CD4-positive, alpha-beta T cell treated with Interferon gamma for 1 hour (primary cell): ENCODE data around the gene POGZ.
"Not testable (repeated sequence)": the region's sequence is repeated elsewhere in the genome, so short reads cannot be mapped to it uniquely, and the experiment has no call there.

Experiments
- DNase-seq: peaks from one replicate; pipeline ENCODE4 v3.0.0-alpha.2; 2020

The POGZ gene

GRCh38 chr1:151475175-151475574 is 15.9 kb upstream of the POGZ start:
- no peak for DNase-seq

GRCh38 chr1:151474745-151475144 is 15.5 kb upstream of the POGZ start:
- no peak for DNase-seq

DNA sequence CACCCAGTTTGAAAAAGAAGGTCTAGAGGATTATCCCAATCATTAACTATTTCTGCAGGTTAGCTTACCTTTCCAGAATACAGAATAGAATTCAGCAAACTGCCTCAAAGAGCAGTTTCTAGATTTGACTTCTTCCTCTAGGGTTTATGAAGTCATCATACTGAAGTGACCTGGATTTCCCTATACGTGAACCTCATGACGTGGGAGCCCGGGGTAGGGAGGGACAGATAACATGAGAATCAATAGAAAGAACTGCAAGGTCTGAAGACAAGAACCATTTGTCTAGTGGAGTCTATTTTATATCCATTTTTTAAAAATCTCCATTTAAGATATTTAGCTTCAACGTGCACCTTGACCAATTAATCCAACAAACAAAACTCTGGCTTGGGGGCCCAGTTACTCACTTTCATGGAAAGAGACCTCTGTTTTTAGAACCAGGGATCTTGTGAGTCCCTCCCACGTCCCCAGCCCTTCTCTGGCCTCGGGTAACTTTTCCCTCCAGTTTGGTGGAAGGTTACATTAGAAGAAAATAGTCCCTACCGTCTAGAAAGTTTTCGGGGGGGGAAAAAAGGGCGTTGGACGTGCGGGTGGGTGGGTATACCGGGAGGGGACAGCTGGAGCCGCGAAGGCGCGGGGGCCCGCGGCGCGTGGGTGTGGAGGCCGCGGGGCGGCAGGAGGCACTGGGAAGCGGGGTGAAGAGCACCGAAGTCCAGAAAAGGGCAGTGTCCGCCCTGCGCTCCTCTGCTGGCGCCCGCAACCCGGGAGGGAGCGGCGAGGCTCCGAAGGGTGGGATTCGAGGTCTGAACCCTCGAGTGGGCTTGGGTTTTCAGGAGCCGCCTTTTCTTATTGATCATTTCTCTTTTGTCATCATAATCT is 13.8 kb upstream of the POGZ start:
- DNase-seq, result peak; percentile 16

GRCh38 chr1:151465026-151465425 is 5.7 kb upstream of the POGZ start:
- DNase-seq, result no peak

- DNase-seq, result no peak
Observed at GRCh38 chr1:151461694-151462093, 2.4 kb upstream of the POGZ start.

- DNase-seq, result peak; percentile 65
Observed at GRCh38 chr1:151458802-151459330, 428 bp downstream of the POGZ start.

DNA sequence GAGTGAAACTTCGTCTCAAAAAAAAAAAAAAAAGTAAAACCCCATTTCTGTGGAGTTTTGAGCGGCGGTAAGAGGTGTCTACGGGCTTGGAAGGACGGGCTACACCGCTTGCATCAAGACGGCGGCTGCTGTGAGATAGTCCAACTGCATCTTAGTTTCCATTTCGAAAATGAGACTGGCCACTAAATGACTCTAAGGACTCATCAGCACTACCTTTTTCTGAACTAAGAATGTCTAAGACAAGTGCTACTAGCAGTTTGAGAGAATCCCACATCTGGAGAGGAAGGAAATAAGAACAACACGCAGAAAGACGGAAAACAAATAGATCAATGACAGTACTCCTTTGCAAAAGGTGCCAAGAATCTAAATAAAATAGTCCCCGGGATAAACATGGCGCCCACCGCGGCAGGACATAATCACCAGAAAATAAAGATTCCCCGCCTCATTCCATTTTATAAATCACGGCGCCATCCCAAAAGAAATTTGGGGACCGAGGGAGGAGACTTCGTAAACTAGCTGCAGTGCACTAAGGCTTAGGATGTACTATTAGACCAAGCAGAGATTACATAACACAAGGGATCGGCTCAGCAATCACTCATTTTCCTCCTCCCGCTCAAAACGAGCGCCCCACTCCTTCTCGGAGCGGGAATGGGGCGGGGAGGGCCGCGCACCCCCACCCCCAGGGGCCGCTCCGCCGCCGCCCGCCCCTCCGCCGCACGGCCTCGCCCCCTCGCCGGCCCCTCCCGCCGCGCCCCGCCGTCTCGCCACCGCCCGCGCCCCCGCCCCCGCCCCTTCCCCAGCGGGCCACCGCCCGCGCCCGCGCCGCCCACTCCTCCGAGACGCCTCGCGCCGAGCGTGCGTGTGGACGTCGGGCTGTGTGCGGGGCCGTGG is 1.1 kb downstream of the POGZ start:
- DNase-seq, result peak; percentile 70

GRCh38 chr1:151455966-151456365 is 3.3 kb downstream of the POGZ start:
- no peak for DNase-seq

DNA sequence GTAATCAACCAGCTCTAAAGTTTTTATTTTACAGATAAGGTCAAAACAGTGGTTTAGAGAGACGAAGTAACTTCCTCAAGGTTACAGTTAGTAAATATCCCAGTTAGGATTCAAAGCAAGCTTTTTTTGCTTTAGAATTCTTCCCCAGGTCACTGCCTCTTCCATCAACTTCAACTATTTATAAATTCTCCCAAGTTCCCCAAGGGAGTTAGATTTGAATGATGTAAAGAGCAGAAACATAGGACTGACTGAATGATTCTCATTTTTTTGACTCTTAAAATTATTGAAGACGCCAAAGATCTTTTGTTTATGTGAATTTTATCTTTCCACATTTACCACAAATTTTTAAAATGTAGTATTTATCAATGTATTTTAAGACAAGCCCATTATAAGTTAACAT is 4.1 kb downstream of the POGZ start:
- DNase-seq, result no peak

GRCh38 chr1:151447696-151448095 is 11.6 kb downstream of the POGZ start:
- DNase-seq, result no peak

DNA sequence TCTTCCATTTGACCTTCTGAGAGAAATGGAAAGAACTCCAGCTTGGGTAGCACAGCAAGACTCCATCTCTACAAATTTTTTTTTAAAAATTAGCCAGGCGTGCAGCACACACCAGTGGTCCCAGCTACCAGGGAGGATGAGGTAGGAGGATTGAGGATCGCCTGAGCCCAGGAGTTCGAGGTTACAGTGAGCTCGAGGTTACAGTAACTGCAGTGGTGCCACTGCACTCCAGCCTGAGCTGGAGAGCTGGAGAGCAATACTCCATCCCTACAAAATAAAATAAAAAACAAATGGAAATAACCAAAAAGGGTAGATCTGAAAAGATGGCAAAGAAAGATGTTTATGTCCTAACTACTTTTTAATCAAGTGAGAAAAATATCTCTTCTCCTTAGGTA is 14.5 kb downstream of the POGZ start:
- DNase-seq, result no peak

DNA sequence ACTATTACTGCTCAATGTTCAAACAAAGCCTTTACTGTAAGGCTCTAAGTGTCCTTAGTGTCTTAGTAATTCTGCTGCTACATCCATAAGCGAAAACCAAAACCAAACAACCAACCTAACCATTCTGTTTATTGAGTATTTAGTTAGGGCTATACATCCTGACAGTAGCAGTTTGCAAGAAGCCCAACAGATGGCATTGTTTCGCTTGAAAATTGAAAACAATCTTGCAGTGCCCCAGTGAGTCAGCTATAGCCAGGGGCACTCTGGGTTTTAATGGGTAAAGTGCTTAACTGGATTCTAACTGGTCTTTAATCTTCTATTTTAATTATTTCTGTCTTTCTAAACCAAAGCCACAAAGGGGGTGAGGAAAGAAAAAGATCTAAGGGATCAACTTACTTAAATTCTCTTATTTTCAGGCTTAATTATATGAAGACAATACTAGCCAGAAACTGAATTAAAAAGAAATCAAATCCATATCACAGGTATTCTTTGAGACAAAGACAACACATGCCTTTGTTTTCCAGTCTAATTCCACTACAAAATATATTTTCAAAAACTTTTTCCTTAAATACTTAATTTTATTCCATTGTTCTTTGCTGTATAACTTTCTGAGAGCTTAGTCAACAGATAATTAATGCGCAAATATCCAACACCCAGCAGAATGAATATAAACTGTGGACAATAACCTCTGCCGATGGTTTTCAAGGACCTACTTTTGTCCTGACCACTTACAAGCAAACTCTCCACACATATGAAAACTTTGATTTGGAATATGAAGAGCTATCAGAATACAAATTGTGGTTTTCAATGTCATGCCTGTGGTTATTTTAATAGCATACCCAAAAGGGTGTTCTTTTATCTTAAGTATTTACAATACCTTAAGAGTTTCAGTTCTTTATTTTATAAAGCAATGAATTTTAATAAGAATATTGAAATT is 15.2 kb downstream of the POGZ start:
- DNase-seq, result peak; percentile 61

- not testable (repeated sequence) for DNase-seq
Observed at GRCh38 chr1:151437396-151437795, 21.9 kb downstream of the POGZ start.

GRCh38 chr1:151436985-151437384 is 22.3 kb downstream of the POGZ start:
- no peak for DNase-seq

- no peak for DNase-seq
Observed at GRCh38 chr1:151435174-151435573, 24.1 kb downstream of the POGZ start.

DNA sequence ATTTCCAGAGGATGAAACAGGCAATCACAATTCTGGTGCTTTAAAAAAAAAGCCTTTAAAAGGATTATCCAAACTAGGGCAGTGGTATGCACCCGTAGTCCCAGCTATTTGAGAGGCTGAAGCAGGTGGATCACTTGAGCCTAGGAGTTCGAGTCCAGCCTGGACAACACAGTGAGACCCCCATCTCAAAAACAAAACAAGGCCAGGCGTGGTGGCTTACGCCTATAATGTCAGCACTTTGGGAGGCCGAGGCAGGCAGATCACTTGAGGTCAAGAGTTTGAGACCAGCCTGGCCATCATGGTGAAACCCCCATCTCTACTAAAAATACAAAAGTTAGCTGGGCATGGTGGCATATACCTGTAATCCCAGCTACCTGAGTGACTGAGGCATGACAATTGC is 25.5 kb downstream of the POGZ start:
- not testable (repeated sequence) for DNase-seq

GRCh38 chr1:151428068-151428467 is 31.2 kb downstream of the POGZ start:
- DNase-seq, result no peak

DNA sequence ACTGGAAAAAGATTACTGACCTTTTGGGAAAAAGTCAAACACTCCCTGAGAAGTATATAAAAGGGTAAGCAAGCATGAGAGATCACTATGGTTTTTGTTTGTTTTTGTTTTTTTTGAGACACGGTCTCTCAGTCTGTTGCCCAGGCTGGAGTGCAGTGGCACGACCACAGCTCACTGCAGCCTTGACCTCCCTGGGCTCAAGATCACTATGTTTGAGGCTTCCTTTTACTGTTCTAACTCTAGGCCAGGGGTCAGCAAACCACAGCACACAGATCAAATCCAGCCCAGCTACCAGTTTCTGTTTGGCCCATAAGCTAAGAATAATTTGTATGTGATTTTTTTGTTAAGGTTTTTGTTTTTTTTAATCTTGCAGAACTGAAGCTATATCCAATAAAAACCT is 34.2 kb downstream of the POGZ start:
- no peak for DNase-seq

DNA sequence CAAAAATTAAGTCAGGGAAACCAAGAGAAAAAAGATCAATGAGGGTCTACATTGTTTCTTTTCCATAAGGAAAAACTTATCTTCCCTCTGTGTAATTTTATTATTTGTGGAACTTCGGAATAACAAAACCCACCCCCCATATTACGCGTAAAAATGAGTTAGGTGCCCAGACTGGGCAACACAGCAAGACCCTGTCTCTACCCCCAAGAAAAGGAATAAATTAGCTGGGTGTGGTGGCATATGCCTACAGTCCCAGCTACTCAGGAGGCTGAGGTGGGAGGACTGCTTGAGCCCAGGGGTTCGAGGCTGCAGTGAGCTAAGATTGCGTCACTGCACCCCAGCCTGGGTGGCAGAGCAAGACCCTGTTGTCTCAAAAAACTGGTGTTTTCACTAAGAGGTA is 39.5 kb downstream of the POGZ start:
- DNase-seq, result no peak

- DNase-seq, result no peak
Observed at GRCh38 chr1:151418081-151418480, 41.2 kb downstream of the POGZ start.

- DNase-seq, result no peak
Observed at GRCh38 chr1:151416231-151416630, 43.1 kb downstream of the POGZ start.

DNA sequence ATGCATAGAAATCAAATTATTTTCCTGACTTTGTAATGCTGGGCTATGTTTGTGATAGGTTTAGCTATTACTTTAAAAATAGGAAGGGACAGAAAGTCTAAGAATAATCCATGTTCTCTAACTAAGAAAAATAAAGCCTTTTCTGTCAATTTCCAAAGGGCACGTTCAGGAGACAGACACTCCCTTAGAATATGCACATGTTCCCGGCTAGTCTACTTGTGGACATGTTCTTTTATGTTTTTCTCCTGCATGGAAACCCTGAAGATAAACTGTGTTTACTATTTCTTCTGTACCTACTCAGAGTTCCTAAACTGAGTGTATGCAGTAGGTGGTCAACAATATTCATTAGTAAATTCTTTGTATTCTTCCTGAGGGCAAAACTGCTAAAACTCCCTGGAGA is 47.4 kb downstream of the POGZ start:
- no peak for DNase-seq

GRCh38 chr1:151408891-151409290 is 50.4 kb downstream of the POGZ start:
- no peak for DNase-seq
